Astrocyte (in vitro differentiated cells and primary cell): ENCODE data around the gene MAN1B1.

ENCODE experiments used
- CTCF ChIP-seq: IDR thresholded peaks from 2 replicates; pipeline ENCODE4 v1.5.1; 2011; ENCODE audit warnings: low read depth, mild to moderate bottlenecking, inconsistent platforms, low read length, moderate library complexity; ENCODE audit not compliant: insufficient read depth
- EZH2 ChIP-seq: IDR thresholded peaks from 2 replicates; pipeline ENCODE4 v1.6.1; 2012; ENCODE audit warnings: mild to moderate bottlenecking, low read length, inconsistent platforms; ENCODE audit not compliant: insufficient read depth

GRCh38 chr9:137138058-137138721 lies 51.4 kb downstream of the MAN1B1 start:
- TF ChIP-seq CTCF (no peak), EZH2 (peak; percentile 6)
